HepG2 (cell line): ENCODE results near the gene SEMA4B. TPM values are rescaled to one million over a fixed set of nuclear protein-coding genes. Genes with fewer than 3 reads are reported as not detected.
A peak's percentile ranks its signal among the peaks of the same experiment; 100 is the strongest.

Experiments used
- FOSL1 ChIP-seq: sonication (generic); formaldehyde crosslinking; IDR thresholded peaks from 2 replicates; pipeline ENCODE4 v1.9.0; 2021; ENCODE audit warnings: missing genetic modification reagents, borderline replicate concordance
- RXRA ChIP-seq: sonication (generic); formaldehyde crosslinking; IDR thresholded peaks from 2 replicates; pipeline ENCODE4 v1.5.1; 2020; ENCODE audit warnings: missing genetic modification reagents
- ZNF776 ChIP-seq: sonication (generic); formaldehyde crosslinking; IDR thresholded peaks from 2 replicates; pipeline ENCODE4 v1.4.0; 2020; ENCODE audit warnings: mild to moderate bottlenecking, missing genetic modification reagents
- polyA plus RNA-seq, 8 experiments: library from polyadenylated mRNA; depleted of rRNA in 3 of 8; stranded (reverse) in 7 of 8; unstranded in 1 of 8; fragments of >200 nt; fragmentation: Illumina TruSeq in 4 of 8; extraction: Trizol in 4 of 8; gene quantifications; 2 replicates each; pipeline versions ENCODE4 v1.2.1 to v1.2.3, GENCODE V29; 2011 to 2016; ENCODE audit warnings: low read depth in 4 of 8, missing spikeins in 1 of 8, mixed read lengths in 1 of 8; ENCODE audit not compliant: insufficient read depth in 1 of 8
- total RNA-seq, 5 experiments: library from RNA; depleted of rRNA; stranded (reverse); fragments of >200 nt; fragmentation: Illumina TruSeq; extraction: Trizol; gene quantifications; 2 replicates each; pipeline ENCODE4 v1.2.3, GENCODE V29; 2016; ENCODE audit warnings: low read depth in 1 of 5
- TF ChIP-seq, protein P1 (sequence below), 2 experiments: IDR thresholded peaks; 2 replicates each; pipeline ENCODE4 v1.6.1; 2011 to 2012; ENCODE audit warnings: low read length in 2 of 2, borderline replicate concordance in 1 of 2, low read depth in 1 of 2, mild to moderate bottlenecking in 1 of 2, moderate library complexity in 1 of 2
- TF ChIP-seq, protein P2 (sequence below): sonication (generic); formaldehyde crosslinking; IDR thresholded peaks from 2 replicates; pipeline ENCODE4 v1.4.0; 2020; ENCODE audit warnings: missing genetic modification reagents, borderline replicate concordance
- TF ChIP-seq, protein P3 (sequence below): IDR thresholded peaks from 2 replicates; pipeline ENCODE4 v1.6.1; 2016

The SEMA4B gene
- total and polyA plus RNA-seq, 2 of the 13 experiments (the other 11 are each of a cell fraction or from before 2014, with no cell fraction given) = 2.1 to 17.0 TPM

DNA sequence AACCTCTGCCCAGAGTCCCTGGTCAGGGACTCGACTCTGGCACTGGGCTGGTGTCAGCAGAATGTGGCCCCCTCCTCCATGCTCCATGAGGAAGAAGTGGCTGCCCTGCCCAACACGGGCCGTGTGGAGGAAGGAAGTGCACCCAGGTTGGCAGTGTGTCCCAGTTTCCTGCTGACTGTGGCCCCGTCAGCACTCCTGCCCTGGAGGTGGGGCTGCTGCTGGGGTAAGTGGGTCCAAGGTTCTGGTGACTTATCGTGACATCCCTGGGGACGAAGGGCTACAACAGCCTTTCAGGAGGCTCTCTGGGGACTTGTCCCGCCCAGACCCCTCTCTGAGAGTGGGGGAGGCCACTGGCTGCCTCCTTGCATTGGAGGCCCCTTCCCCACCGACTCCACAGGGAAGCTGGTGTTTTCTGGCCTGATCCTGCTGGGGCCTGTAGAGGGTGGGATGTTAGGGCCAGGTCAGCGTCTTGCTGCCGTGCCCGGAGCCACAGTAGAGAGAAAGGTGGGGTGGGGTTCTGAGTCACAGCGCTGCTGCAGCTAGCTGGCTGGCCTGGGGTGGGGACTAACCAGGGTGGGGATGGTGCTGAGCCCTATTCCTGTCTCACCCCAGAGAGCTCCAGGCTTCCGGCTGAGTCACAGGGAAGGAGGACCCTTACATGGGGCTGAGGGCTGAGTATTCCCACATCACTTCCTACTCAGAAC, 10.5 kb downstream of the SEMA4B start (continued):
- TF ChIP-seq, protein P1, sequence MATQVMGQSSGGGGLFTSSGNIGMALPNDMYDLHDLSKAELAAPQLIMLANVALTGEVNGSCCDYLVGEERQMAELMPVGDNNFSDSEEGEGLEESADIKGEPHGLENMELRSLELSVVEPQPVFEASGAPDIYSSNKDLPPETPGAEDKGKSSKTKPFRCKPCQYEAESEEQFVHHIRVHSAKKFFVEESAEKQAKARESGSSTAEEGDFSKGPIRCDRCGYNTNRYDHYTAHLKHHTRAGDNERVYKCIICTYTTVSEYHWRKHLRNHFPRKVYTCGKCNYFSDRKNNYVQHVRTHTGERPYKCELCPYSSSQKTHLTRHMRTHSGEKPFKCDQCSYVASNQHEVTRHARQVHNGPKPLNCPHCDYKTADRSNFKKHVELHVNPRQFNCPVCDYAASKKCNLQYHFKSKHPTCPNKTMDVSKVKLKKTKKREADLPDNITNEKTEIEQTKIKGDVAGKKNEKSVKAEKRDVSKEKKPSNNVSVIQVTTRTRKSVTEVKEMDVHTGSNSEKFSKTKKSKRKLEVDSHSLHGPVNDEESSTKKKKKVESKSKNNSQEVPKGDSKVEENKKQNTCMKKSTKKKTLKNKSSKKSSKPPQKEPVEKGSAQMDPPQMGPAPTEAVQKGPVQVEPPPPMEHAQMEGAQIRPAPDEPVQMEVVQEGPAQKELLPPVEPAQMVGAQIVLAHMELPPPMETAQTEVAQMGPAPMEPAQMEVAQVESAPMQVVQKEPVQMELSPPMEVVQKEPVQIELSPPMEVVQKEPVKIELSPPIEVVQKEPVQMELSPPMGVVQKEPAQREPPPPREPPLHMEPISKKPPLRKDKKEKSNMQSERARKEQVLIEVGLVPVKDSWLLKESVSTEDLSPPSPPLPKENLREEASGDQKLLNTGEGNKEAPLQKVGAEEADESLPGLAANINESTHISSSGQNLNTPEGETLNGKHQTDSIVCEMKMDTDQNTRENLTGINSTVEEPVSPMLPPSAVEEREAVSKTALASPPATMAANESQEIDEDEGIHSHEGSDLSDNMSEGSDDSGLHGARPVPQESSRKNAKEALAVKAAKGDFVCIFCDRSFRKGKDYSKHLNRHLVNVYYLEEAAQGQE (IDR thresholded peaks at IDR 0.05; ENCODE audit: borderline replicate concordance in 1 of 2, low read depth in 1 of 2, low read length in 2 of 2) = no peak
- TF ChIP-seq, protein P2, sequence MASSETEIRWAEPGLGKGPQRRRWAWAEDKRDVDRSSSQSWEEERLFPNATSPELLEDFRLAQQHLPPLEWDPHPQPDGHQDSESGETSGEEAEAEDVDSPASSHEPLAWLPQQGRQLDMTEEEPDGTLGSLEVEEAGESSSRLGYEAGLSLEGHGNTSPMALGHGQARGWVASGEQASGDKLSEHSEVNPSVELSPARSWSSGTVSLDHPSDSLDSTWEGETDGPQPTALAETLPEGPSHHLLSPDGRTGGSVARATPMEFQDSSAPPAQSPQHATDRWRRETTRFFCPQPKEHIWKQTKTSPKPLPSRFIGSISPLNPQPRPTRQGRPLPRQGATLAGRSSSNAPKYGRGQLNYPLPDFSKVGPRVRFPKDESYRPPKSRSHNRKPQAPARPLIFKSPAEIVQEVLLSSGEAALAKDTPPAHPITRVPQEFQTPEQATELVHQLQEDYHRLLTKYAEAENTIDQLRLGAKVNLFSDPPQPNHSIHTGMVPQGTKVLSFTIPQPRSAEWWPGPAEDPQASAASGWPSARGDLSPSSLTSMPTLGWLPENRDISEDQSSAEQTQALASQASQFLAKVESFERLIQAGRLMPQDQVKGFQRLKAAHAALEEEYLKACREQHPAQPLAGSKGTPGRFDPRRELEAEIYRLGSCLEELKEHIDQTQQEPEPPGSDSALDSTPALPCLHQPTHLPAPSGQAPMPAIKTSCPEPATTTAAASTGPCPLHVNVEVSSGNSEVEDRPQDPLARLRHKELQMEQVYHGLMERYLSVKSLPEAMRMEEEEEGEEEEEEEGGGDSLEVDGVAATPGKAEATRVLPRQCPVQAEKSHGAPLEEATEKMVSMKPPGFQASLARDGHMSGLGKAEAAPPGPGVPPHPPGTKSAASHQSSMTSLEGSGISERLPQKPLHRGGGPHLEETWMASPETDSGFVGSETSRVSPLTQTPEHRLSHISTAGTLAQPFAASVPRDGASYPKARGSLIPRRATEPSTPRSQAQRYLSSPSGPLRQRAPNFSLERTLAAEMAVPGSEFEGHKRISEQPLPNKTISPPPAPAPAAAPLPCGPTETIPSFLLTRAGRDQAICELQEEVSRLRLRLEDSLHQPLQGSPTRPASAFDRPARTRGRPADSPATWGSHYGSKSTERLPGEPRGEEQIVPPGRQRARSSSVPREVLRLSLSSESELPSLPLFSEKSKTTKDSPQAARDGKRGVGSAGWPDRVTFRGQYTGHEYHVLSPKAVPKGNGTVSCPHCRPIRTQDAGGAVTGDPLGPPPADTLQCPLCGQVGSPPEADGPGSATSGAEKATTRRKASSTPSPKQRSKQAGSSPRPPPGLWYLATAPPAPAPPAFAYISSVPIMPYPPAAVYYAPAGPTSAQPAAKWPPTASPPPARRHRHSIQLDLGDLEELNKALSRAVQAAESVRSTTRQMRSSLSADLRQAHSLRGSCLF = no peak
- TF ChIP-seq RXRA (CRISPR knock-in tag) = 0 out of 2 replicates have a peak, but pooled peaks have one; percentile 20
- TF ChIP-seq FOSL1 = no peak
- TF ChIP-seq ZNF776 (CRISPR knock-in tag) = peak; percentile 21; the same call in 1 of the 2 replicates
- TF ChIP-seq, protein P3, sequence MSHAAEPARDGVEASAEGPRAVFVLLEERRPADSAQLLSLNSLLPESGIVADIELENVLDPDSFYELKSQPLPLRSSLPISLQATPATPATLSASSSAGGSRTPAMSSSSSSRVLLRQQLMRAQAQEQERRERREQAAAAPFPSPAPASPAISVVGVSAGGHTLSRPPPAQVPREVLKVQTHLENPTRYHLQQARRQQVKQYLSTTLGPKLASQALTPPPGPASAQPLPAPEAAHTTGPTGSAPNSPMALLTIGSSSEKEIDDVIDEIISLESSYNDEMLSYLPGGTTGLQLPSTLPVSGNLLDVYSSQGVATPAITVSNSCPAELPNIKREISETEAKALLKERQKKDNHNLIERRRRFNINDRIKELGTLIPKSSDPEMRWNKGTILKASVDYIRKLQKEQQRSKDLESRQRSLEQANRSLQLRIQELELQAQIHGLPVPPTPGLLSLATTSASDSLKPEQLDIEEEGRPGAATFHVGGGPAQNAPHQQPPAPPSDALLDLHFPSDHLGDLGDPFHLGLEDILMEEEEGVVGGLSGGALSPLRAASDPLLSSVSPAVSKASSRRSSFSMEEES (CRISPR knock-in tag) = no peak
